ENCODE results near the gene PI4K2A. TPM values are rescaled to one million over a fixed set of nuclear protein-coding genes. Genes with fewer than 3 reads are reported as not detected.

Gene PI4K2A
- total and polyA plus RNA-seq, 2 of the 13 experiments (the other 11 are each of a cell fraction or from before 2014, with no cell fraction given): 10.9 to 14.3 TPM

GRCh38 chr10:97664282-97664850, 23.9 kb downstream of the PI4K2A start (continued):
- TF ChIP-seq ZFP36L2 (CRISPR knock-in tag; IDR thresholded peaks at IDR 0.05): no peak

GRCh38 chr10:97666992-97667391, 26.5 kb downstream of the PI4K2A start:
- H3K9ac ChIP-seq (ENCODE audit: insufficient read depth, low read depth, low read length): no peak overlapping the region
- no peaks in the 10 kb centered on the region for H3K9me3 ChIP-seq (ENCODE audit: low read length)
- no peaks in the 10 kb centered on the region for H3K27me3 ChIP-seq (ENCODE audit: control insufficient read depth in 1 of 2, insufficient read depth in 2 of 2, low read length in 2 of 2)
- no TSS peak for BruUV-seq (replicated peaks)
- peaks cover 33% of the 10 kb centered on the region for H3K4me1 ChIP-seq (ENCODE audit: insufficient read depth, low read length)
- ChIA-PET CTCF (ENCODE audit: low intra/inter-chr PET ratio, low total read pairs) (no interaction called here), POLR2A (no interaction called here)
- H3K27ac ChIP-seq (ENCODE audit: extremely low read length, insufficient read depth, low read length): no peak overlapping the region
- H2AFZ ChIP-seq (ENCODE audit: low read length): no peak overlapping the region
- H3K79me2 ChIP-seq (ENCODE audit: insufficient read depth, low read length): no peaks in the 10 kb centered on the region
- FAIRE-seq (no peak), ATAC-seq (no peak), DNase-seq (ENCODE audit: low spot score) (no peak)
- intact Hi-C loops (cut with micrococcal nuclease; ENCODE audit: unreplicated experiment) (no loop called here), in situ Hi-C loops (cut with HindIII; ENCODE audit: extremely low pct_ligation_motif_present, low pct_unique_long_range_greater_than_20kb) (no loop called here)
- 71% methylated on average over 7 of the region's 7 CpGs for WGBS (ENCODE audit: low lambda C conversion rate)
- H3K4me3 ChIP-seq (replicated peaks in 1 of 3; ENCODE audit: insufficient read depth in 1 of 3, low read depth in 2 of 3, low read length in 3 of 3): no peak overlapping the region
- H3K4me2 ChIP-seq (ENCODE audit: low read depth, low read length): no peak overlapping the region
- H4K20me1 ChIP-seq (ENCODE audit: insufficient read depth, low read length): no peaks in the 10 kb centered on the region
- TF ChIP-seq MAFG (CRISPR knock-in tag; IDR thresholded peaks at IDR 0.05) (no peak), CTCF (CRISPR knock-in tag; IDR thresholded peaks at IDR 0.05) (no peak), MBD4 (IDR thresholded peaks at IDR 0.05; ENCODE audit: borderline replicate concordance, low read length) (no peak)
- peaks cover 2 to 24% of the 10 kb centered on the region in 2 experiments; a peak in 4 of 5 replicates for H3K36me3 ChIP-seq (replicated peaks in 1 of 2; ENCODE audit: control insufficient read depth in 1 of 2, insufficient read depth in 2 of 2, low read length in 2 of 2)

- Histone ChIP-seq H3K79me2 (ENCODE audit: insufficient read depth, low read length) (no peaks in the 10 kb centered on the region), H3K9ac (ENCODE audit: insufficient read depth, low read depth, low read length) (no peak overlapping the region), H3K4me2 (ENCODE audit: low read depth, low read length) (no peak overlapping the region), H4K20me1 (ENCODE audit: insufficient read depth, low read length) (no peaks in the 10 kb centered on the region), H3K4me1 (ENCODE audit: insufficient read depth, low read length) (peaks cover 33% of the 10 kb centered on the region), H3K27me3 (ENCODE audit: control insufficient read depth in 1 of 2, insufficient read depth in 2 of 2, low read length in 2 of 2) (no peaks in the 10 kb centered on the region), H3K27ac (ENCODE audit: extremely low read length, insufficient read depth, low read length) (no peak overlapping the region), H3K4me3 (replicated peaks in 1 of 3; ENCODE audit: insufficient read depth in 1 of 3, low read depth in 2 of 3, low read length in 3 of 3) (no peak overlapping the region), H2AFZ (ENCODE audit: low read length) (no peak overlapping the region), H3K36me3 (replicated peaks in 1 of 2; ENCODE audit: control insufficient read depth in 1 of 2, insufficient read depth in 2 of 2, low read length in 2 of 2) (peaks cover 0 to 21% of the 10 kb centered on the region in 2 experiments; a peak in 4 of 5 replicates), H3K9me3 (ENCODE audit: low read length) (no peaks in the 10 kb centered on the region)
- ATAC-seq: no peak
- in situ Hi-C loops (cut with HindIII; ENCODE audit: extremely low pct_ligation_motif_present, low pct_unique_long_range_greater_than_20kb): no loop called here
- WGBS (ENCODE audit: low lambda C conversion rate): 90% methylated on average over 6 of the region's 6 CpGs
- DNase-seq (ENCODE audit: low spot score): no peak
- CTCF ChIA-PET (ENCODE audit: low intra/inter-chr PET ratio, low total read pairs): no interaction called here
- POLR2A ChIA-PET: no interaction called here
- intact Hi-C loops (cut with micrococcal nuclease; ENCODE audit: unreplicated experiment): no loop called here
- no peak for FAIRE-seq
- no TSS peak for BruUV-seq (replicated peaks)
- TF ChIP-seq REXO4 (CRISPR knock-in tag; IDR thresholded peaks at IDR 0.05; ENCODE audit: borderline replicate concordance) (no peak), ZNF468 (CRISPR knock-in tag; IDR thresholded peaks at IDR 0.05) (no peak), TIGD3 (CRISPR knock-in tag; IDR thresholded peaks at IDR 0.05; ENCODE audit: borderline replicate concordance) (no peak), SP140L (CRISPR knock-in tag; IDR thresholded peaks at IDR 0.05; ENCODE audit: borderline replicate concordance) (no peak), NR0B2 (CRISPR knock-in tag; IDR thresholded peaks at IDR 0.05) (no peak), ZNF878 (CRISPR knock-in tag; IDR thresholded peaks at IDR 0.05) (no peak)
Measured at GRCh38 chr10:97667463-97667862, 27.0 kb downstream of the PI4K2A start.
